ENCODE data around the gene JMJD6. TPM values are rescaled to one million over a fixed set of nuclear protein-coding genes. Genes with fewer than 3 reads are reported as not detected.

JMJD6 gene
- polyA plus RNA-seq, 1 experiment: 17.2 TPM

DNA sequence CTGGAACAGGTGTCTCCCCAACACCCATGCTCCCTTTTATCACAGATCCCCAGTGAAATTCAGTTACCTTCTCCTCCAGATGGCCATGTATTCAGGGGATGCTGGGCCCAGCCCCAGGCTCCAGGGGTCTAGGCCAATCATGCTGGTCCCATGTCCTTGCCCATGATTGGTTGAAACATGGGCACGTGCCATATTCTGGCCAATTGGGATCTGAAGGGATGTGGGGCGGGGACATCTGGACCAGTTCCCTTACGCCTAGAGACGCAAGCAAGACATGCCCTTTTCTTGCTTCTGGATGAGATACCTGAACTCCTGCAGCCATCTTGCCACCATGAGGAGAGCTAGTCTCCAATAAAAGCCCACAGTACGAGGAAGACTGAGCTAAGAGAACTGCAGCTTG is 51.8 kb downstream of the JMJD6 start:
- TF ChIP-seq, protein P1, sequence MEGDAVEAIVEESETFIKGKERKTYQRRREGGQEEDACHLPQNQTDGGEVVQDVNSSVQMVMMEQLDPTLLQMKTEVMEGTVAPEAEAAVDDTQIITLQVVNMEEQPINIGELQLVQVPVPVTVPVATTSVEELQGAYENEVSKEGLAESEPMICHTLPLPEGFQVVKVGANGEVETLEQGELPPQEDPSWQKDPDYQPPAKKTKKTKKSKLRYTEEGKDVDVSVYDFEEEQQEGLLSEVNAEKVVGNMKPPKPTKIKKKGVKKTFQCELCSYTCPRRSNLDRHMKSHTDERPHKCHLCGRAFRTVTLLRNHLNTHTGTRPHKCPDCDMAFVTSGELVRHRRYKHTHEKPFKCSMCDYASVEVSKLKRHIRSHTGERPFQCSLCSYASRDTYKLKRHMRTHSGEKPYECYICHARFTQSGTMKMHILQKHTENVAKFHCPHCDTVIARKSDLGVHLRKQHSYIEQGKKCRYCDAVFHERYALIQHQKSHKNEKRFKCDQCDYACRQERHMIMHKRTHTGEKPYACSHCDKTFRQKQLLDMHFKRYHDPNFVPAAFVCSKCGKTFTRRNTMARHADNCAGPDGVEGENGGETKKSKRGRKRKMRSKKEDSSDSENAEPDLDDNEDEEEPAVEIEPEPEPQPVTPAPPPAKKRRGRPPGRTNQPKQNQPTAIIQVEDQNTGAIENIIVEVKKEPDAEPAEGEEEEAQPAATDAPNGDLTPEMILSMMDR (IDR thresholded peaks at IDR 0.05; ENCODE audit: insufficient read depth, low read depth, low read length): no peak
- Histone ChIP-seq H3K27me3 (ENCODE audit: control insufficient read depth, insufficient read depth, low read length) (no peaks in the 10 kb centered on the region), H3K36me3 (ENCODE audit: control insufficient read depth, insufficient read depth, low read length) (peaks cover 12% of the 10 kb centered on the region), H3K4me3 (ENCODE audit: low read depth, low read length) (no peak overlapping the region)
- CTCF ChIA-PET: interaction anchor here (1.3 kb wide), 1 partner anchor 152 kb away, joined by 3 read pairs; no protein-coding TSS in a partner anchor
- DNase-seq (ENCODE audit: low read depth): no peak
- POLR2A ChIA-PET: no interaction called here

GRCh38 chr17:76673729-76674128 is 52.7 kb downstream of the JMJD6 start:
- Histone ChIP-seq H3K36me3 (ENCODE audit: control insufficient read depth, insufficient read depth, low read length) (peaks cover 11% of the 10 kb centered on the region), H3K27me3 (ENCODE audit: control insufficient read depth, insufficient read depth, low read length) (no peaks in the 10 kb centered on the region), H3K4me3 (ENCODE audit: low read depth, low read length) (no peak overlapping the region)
- CTCF ChIA-PET: interaction anchor here (1.3 kb wide), 2 partner anchors 8 to 151 kb away, joined by 3 read pairs; no protein-coding TSS in a partner anchor
- peak; percentile 26 for DNase-seq (ENCODE audit: low read depth)
- TF ChIP-seq, protein P1 (IDR thresholded peaks at IDR 0.05; ENCODE audit: insufficient read depth, low read depth, low read length): no peak
- POLR2A ChIA-PET: no interaction called here

DNA sequence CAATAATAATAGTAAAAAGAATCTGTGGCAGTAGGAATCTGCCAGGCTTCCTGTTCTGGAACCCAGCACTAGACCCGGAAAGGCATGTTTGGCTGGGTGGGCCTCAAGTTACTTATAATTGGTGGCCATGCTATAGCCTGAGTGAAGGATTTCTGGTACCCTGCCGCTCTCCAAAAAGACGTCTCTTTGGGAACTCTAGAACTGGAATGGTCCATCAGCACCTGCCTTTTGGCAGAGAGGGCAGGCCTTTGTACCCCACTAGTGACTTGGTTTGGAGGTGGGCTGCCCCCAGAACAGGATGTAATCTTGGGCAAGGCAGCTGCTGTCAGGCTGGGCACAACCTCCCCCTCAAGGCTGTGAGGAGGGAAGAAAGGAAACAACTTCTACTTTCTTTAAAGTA is 53.5 kb downstream of the JMJD6 start:
- CTCF ChIA-PET: interaction anchor here (1.3 kb wide), 1 partner anchor 9 kb away, joined by 3 read pairs; no protein-coding TSS in a partner anchor
- no peak for DNase-seq (ENCODE audit: low read depth)
- Histone ChIP-seq H3K4me3 (ENCODE audit: low read depth, low read length) (no peak overlapping the region), H3K27me3 (ENCODE audit: control insufficient read depth, insufficient read depth, low read length) (no peaks in the 10 kb centered on the region), H3K36me3 (ENCODE audit: control insufficient read depth, insufficient read depth, low read length) (peaks cover 6% of the 10 kb centered on the region; the same call in 1 of the 2 replicates)
- TF ChIP-seq, protein P1 (IDR thresholded peaks at IDR 0.05; ENCODE audit: insufficient read depth, low read depth, low read length): no peak
- POLR2A ChIA-PET: no interaction called here

- Histone ChIP-seq H3K36me3 (ENCODE audit: control insufficient read depth, insufficient read depth, low read length) (0 out of 2 replicates have a peak, but pooled peaks cover 2% of the 10 kb centered on the region), H3K27me3 (ENCODE audit: control insufficient read depth, insufficient read depth, low read length) (no peaks in the 10 kb centered on the region), H3K4me3 (ENCODE audit: low read depth, low read length) (peak overlapping the region; percentile 57)
- TF ChIP-seq, protein P1 (IDR thresholded peaks at IDR 0.05; ENCODE audit: insufficient read depth, low read depth, low read length): no peak
- POLR2A ChIA-PET: interaction anchor here (1.0 kb wide), 1 partner anchor 16 kb away, joined by 5 read pairs; no protein-coding TSS in a partner anchor
- DNase-seq (ENCODE audit: low read depth): no peak
- CTCF ChIA-PET: interaction anchor here (0.7 to 2.6 kb wide), 5 partner anchors 9 to 132 kb away, joined by 3 to 18 read pairs (median 4); no protein-coding TSS in a partner anchor
Observed at GRCh38 chr17:76672270-76672851, 54.0 kb downstream of the JMJD6 start.

DNA sequence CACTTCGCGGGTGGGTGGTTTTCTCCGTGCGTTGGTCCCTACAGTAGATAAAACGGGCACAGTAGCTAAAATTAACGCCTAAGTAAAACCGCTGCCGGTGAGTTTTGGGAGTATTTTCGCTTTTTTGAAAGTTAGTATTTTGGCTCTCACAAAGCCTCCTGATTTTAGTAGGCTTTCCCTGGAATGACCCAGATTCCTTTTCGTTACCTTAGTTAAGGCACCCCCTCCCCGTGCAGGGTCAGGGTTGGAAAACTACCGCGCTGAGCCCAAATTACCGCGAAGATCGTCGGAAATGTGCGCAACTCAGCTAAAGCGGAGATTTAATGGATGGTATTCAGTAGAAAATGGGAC is 54.5 kb downstream of the JMJD6 start:
- TF ChIP-seq, protein P1 (IDR thresholded peaks at IDR 0.05; ENCODE audit: insufficient read depth, low read depth, low read length): no peak
- ChIA-PET POLR2A (interaction anchor here (1.0 kb wide), 1 partner anchor 17 kb away, joined by 5 read pairs; no protein-coding TSS in a partner anchor), CTCF (interaction anchor here (0.7 to 2.6 kb wide), 6 partner anchors 9 to 131 kb away, joined by 3 to 18 read pairs (median 4); no protein-coding TSS in a partner anchor)
- H3K36me3 ChIP-seq (ENCODE audit: control insufficient read depth, insufficient read depth, low read length): 0 out of 2 replicates have a peak, but pooled peaks cover 2% of the 10 kb centered on the region
- H3K4me3 ChIP-seq (ENCODE audit: low read depth, low read length): peak overlapping the region; percentile 57
- DNase-seq (ENCODE audit: low read depth): no peak
- no peaks in the 10 kb centered on the region for H3K27me3 ChIP-seq (ENCODE audit: control insufficient read depth, insufficient read depth, low read length)
